ENCODE measurements around the gene HERC4.

The HERC4 gene

DNA sequence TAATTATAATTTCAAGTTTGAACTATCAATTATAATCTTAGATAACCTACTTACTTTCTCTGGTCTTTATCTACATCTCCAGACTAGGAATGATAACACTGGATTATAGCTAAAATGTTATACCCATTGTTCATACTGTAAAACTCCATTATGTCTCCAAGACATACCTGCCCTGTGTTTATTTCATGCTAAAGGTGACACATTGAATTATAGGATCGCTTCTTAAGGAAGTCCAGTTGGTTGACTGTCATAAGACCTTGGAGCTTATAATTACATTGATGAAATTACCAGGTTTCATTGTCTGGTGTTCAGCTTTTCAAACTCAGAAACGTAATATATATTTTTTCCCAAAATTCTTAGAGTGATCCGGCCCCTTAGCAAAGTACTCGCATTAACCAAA, 15.5 kb upstream of the HERC4 start:
- H3K79me2 ChIP-seq (ENCODE audit: insufficient read depth, low read length): no peaks in the 10 kb centered on the region
- no peaks in the 10 kb centered on the region for H4K20me1 ChIP-seq (ENCODE audit: insufficient read depth, low read length)
- peaks cover 3% of the 10 kb centered on the region; the same call in 1 of the 2 replicates for H3K9me3 ChIP-seq (ENCODE audit: low read length)
- H3K36me3 ChIP-seq (ENCODE audit: insufficient read depth, low read length): no peaks in the 10 kb centered on the region
- no peak overlapping the region for H2AFZ ChIP-seq (ENCODE audit: low read length)
- no peak overlapping the region for H3K4me3 ChIP-seq (ENCODE audit: low read depth, low read length, poor library complexity, severe bottlenecking)
- H3K9me2 ChIP-seq (ENCODE audit: low read depth, low read length): no peaks in the 10 kb centered on the region
- H3K4me1 ChIP-seq (ENCODE audit: insufficient read depth, low read length, severe bottlenecking): no peaks in the 10 kb centered on the region
- no peak overlapping the region for H3K27ac ChIP-seq (ENCODE audit: low read depth, low read length, poor library complexity, severe bottlenecking)
- no peaks in the 10 kb centered on the region for H3F3A ChIP-seq (ENCODE audit: insufficient read depth, low read length)
- no peak for TF ChIP-seq EZH2 (IDR thresholded peaks at IDR 0.05; ENCODE audit: borderline replicate concordance, low read length)
- TF ChIP-seq, protein P1, sequence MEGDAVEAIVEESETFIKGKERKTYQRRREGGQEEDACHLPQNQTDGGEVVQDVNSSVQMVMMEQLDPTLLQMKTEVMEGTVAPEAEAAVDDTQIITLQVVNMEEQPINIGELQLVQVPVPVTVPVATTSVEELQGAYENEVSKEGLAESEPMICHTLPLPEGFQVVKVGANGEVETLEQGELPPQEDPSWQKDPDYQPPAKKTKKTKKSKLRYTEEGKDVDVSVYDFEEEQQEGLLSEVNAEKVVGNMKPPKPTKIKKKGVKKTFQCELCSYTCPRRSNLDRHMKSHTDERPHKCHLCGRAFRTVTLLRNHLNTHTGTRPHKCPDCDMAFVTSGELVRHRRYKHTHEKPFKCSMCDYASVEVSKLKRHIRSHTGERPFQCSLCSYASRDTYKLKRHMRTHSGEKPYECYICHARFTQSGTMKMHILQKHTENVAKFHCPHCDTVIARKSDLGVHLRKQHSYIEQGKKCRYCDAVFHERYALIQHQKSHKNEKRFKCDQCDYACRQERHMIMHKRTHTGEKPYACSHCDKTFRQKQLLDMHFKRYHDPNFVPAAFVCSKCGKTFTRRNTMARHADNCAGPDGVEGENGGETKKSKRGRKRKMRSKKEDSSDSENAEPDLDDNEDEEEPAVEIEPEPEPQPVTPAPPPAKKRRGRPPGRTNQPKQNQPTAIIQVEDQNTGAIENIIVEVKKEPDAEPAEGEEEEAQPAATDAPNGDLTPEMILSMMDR (IDR thresholded peaks at IDR 0.05; ENCODE audit: low read length): no peak
- H3K4me2 ChIP-seq (ENCODE audit: low read length): no peak overlapping the region
- H3K27me3 ChIP-seq (ENCODE audit: insufficient read depth, low read length): no peaks in the 10 kb centered on the region
- H3K9ac ChIP-seq (ENCODE audit: low read length): no peak overlapping the region

DNA sequence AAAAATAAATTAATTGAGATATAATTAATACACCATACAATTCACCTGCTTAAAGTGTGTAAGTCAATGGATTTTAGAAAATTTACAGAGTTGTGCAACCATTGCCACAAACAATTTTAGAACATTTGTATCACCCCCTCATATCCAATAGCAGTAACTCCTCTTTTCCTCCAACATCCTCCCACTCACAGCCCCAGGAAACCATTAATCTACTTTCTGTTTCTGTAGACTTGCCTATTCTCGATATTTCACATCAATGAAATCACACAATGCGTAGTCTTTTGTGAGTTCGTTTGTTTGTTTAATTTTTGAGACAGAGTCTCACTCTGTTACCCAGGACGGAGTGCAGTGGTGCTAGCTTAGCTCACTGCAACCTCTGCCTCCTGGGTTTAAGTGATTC, 13.7 kb upstream of the HERC4 start:
- no peak overlapping the region for H2AFZ ChIP-seq (ENCODE audit: low read length)

DNA sequence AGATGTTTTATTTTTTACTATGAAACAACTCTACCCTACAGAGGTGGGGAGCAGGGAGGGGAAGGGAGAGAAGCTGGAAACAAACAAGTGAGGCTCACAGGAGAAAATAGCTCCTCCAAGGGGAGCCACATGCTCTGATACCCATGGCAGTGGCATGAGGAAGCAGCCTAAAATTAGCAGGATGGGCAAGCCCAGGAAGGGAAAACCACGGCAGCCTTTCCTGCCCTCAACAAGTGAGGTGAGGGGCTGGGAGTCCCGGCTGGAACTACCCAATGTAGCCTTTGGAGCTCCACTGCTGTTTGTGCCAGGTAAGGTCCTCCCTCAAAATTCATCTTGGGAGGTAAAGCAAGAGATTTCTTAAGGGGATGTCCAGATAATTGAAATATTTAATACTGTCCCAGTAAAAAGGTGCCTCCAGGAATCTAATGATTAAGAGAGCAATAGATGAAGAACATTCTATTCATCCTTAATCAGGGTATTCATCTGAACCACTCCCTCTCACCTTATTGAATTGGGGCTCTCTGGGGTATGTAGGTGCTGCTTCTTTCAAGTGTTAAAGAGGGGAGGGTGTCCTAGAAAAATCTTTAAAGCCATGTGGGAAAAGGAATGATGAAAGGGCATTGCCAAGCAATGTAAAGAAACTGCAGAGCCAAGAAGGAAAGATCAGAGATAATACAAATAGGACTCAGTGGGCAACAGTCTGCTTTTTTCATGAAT, 12.8 kb upstream of the HERC4 start:
- H4K20me1 ChIP-seq (ENCODE audit: insufficient read depth, low read length): no peaks in the 10 kb centered on the region
- no peak overlapping the region for H3K27ac ChIP-seq (ENCODE audit: low read depth, low read length, poor library complexity, severe bottlenecking)
- TF ChIP-seq EZH2 (IDR thresholded peaks at IDR 0.05; ENCODE audit: borderline replicate concordance, low read length): no peak
- TF ChIP-seq, protein P1 (IDR thresholded peaks at IDR 0.05; ENCODE audit: low read length): no peak
- no peaks in the 10 kb centered on the region for H3K79me2 ChIP-seq (ENCODE audit: insufficient read depth, low read length)
- H3K36me3 ChIP-seq (ENCODE audit: insufficient read depth, low read length): no peaks in the 10 kb centered on the region
- H3K9me2 ChIP-seq (ENCODE audit: low read depth, low read length): no peaks in the 10 kb centered on the region
- no peak overlapping the region for H2AFZ ChIP-seq (ENCODE audit: low read length)
- no peak overlapping the region for H3K9ac ChIP-seq (ENCODE audit: low read length)
- no peaks in the 10 kb centered on the region for H3K27me3 ChIP-seq (ENCODE audit: insufficient read depth, low read length)
- no peaks in the 10 kb centered on the region for H3F3A ChIP-seq (ENCODE audit: insufficient read depth, low read length)
- no peak overlapping the region for H3K4me2 ChIP-seq (ENCODE audit: low read length)
- no peak overlapping the region for H3K4me3 ChIP-seq (ENCODE audit: low read depth, low read length, poor library complexity, severe bottlenecking)
- no peaks in the 10 kb centered on the region for H3K9me3 ChIP-seq (ENCODE audit: low read length)
- no peaks in the 10 kb centered on the region for H3K4me1 ChIP-seq (ENCODE audit: insufficient read depth, low read length, severe bottlenecking)

More for the DNA sequence above, 13.7 kb upstream of the HERC4 start:
- Histone ChIP-seq H4K20me1 (ENCODE audit: insufficient read depth, low read length) (no peaks in the 10 kb centered on the region), H3K4me3 (ENCODE audit: low read depth, low read length, poor library complexity, severe bottlenecking) (no peak overlapping the region), H3K36me3 (ENCODE audit: insufficient read depth, low read length) (no peaks in the 10 kb centered on the region), H3K27ac (ENCODE audit: low read depth, low read length, poor library complexity, severe bottlenecking) (no peak overlapping the region), H3K79me2 (ENCODE audit: insufficient read depth, low read length) (no peaks in the 10 kb centered on the region), H3K9ac (ENCODE audit: low read length) (no peak overlapping the region), H3F3A (ENCODE audit: insufficient read depth, low read length) (no peaks in the 10 kb centered on the region), H3K9me3 (ENCODE audit: low read length) (peaks cover under 1% of the 10 kb centered on the region; the same call in 1 of the 2 replicates), H3K4me2 (ENCODE audit: low read length) (no peak overlapping the region), H3K9me2 (ENCODE audit: low read depth, low read length) (no peaks in the 10 kb centered on the region), H3K27me3 (ENCODE audit: insufficient read depth, low read length) (no peaks in the 10 kb centered on the region), H3K4me1 (ENCODE audit: insufficient read depth, low read length, severe bottlenecking) (no peaks in the 10 kb centered on the region)
- TF ChIP-seq, protein P1 (IDR thresholded peaks at IDR 0.05; ENCODE audit: low read length): no peak
- no peak for TF ChIP-seq EZH2 (IDR thresholded peaks at IDR 0.05; ENCODE audit: borderline replicate concordance, low read length)
